Endodermal cell (in vitro differentiated cells): ENCODE data around the gene NEUROG1. TPM values are rescaled to one million over a fixed set of nuclear protein-coding genes. Genes with fewer than 3 reads are reported as not detected.

Experiments
- DNase-seq: peaks from one replicate; pipeline ENCODE4 v3.0.0-alpha.2; 2017
- H3K27ac ChIP-seq: 2 replicates; pipeline ENCODE4 v1.5.1; 2013; ENCODE audit warnings: mild to moderate bottlenecking, low read depth, low read length, moderate library complexity
- H3K27me3 ChIP-seq: 2 replicates; pipeline ENCODE4 v1.6.1; 2013; ENCODE audit warnings: mild to moderate bottlenecking, low read length, moderate library complexity; ENCODE audit not compliant: insufficient read depth, control insufficient read depth, poor library complexity, severe bottlenecking
- H3K36me3 ChIP-seq: 2 replicates; pipeline ENCODE4 v1.7.0; 2013; ENCODE audit warnings: mild to moderate bottlenecking, low read length, moderate library complexity; ENCODE audit not compliant: control insufficient read depth, insufficient read depth
- H3K4me1 ChIP-seq: one replicate; pipeline ENCODE4 v1.7.0; 2013; ENCODE audit warnings: low read length; ENCODE audit not compliant: control insufficient read depth, insufficient read depth
- H3K4me3 ChIP-seq: 2 replicates; pipeline ENCODE4 v1.5.1; 2013; ENCODE audit warnings: mild to moderate bottlenecking, low read length, moderate library complexity
- H3K9ac ChIP-seq: 2 replicates; pipeline ENCODE4 v1.6.1; 2013; ENCODE audit warnings: mild to moderate bottlenecking, low read length, moderate library complexity; ENCODE audit not compliant: poor library complexity, severe bottlenecking; ENCODE audit errors: extremely low read depth
- H3K9me3 ChIP-seq: 2 replicates; pipeline ENCODE4 v1.6.1; 2013; ENCODE audit warnings: mild to moderate bottlenecking, low read length, moderate library complexity; ENCODE audit not compliant: control insufficient read depth
- H3K27ac Mint-ChIP-seq: 2 replicates; pipeline ENCODE4 v1.8.0; 2020; ENCODE audit warnings: mixed read lengths
- H3K27me3 Mint-ChIP-seq: 2 replicates; pipeline ENCODE4 v1.8.0; 2021; ENCODE audit warnings: mild to moderate bottlenecking, mixed read lengths; ENCODE audit not compliant: insufficient read depth
- H3K36me3 Mint-ChIP-seq: 2 replicates; pipeline ENCODE4 v1.8.0; 2020; ENCODE audit warnings: low read depth, mixed read lengths
- H3K4me1 Mint-ChIP-seq: 2 replicates; pipeline ENCODE4 v1.8.0; 2020; ENCODE audit warnings: mixed read lengths
- H3K4me3 Mint-ChIP-seq: 2 replicates; pipeline ENCODE4 v1.8.0; 2020; ENCODE audit warnings: mild to moderate bottlenecking, moderate library complexity, mixed read lengths
- H3K9me3 Mint-ChIP-seq: 2 replicates; pipeline ENCODE4 v1.8.0; 2020; ENCODE audit warnings: mild to moderate bottlenecking, mixed read lengths
- WGBS, 2 experiments: methylation state at CpG; one replicate each; pipeline versions ENCODE4 v1.1.5 to v1.1.7; 2013; ENCODE audit warnings: missing lambda C conversion rate in 2 of 2, mixed read lengths in 1 of 2; ENCODE audit not compliant: insufficient coverage in 1 of 2, insufficient read length in 1 of 2; 5-methylcytosine and 5-hydroxymethylcytosine counted together
- total RNA-seq, 2 donors: library from RNA; stranded (reverse); fragmentation: NEBNext Ultra II Directional in 1 of 2; extraction: Animal tissue kit (Norgen Biotek cat#: 25700) in 1 of 2; gene quantifications; 2 replicates in 1 of 2; 3 replicates in 1 of 2; pipeline ENCODE4 v1.2.1, GENCODE V29; 2021
- TF ChIP-seq, protein P1 (sequence below): fragments of 200-600 bp; sonication (generic); conservative IDR thresholded peaks from 2 replicates; pipeline ENCODE4 v1.5.0; 2021; ENCODE audit warnings: antibody characterized with exemption, mild to moderate bottlenecking

Gene NEUROG1
- total RNA-seq, 2 donors from 2014 or later = not detected

DNA sequence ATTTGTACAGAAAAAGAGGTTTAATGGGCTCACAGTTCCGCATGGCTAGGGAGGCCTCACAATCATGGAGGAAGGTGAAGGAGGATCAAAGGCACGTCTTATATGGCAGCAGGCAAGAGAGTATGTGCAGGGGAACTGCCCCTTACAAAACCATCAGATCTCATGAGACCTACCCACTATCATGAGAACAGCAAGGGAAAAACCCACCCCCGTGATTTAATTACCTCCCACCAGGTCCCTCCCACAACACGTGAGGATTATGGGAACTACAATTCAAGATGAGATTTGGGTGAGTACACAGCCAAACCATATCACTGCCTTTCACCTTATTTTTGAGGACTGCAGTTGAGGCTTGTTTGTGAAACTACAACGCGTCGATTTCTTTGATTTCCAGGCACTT lies 20.9 kb upstream of the NEUROG1 start:
- no peaks in the 10 kb centered on the region for H3K9me3 Mint-ChIP-seq

DNA sequence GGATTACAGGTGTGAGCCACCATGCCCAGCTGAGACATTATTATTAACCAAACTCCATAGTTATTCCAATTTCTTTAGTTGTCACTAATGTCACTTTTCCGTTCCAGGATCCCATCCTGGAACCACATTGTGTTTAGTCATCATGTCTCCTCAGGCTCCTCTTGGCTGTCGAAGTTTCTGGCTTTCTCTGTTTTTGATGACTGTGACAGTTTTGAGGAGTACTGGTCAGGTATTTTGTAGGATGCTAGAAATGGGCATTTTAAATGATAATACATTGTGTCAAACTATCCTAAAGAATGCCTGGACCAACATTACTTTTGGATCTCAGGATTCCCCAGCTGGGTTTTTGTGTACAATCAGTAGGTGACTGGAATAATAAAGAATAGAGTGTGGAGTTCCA lies 19.8 kb upstream of the NEUROG1 start:
- TF ChIP-seq, protein P1, sequence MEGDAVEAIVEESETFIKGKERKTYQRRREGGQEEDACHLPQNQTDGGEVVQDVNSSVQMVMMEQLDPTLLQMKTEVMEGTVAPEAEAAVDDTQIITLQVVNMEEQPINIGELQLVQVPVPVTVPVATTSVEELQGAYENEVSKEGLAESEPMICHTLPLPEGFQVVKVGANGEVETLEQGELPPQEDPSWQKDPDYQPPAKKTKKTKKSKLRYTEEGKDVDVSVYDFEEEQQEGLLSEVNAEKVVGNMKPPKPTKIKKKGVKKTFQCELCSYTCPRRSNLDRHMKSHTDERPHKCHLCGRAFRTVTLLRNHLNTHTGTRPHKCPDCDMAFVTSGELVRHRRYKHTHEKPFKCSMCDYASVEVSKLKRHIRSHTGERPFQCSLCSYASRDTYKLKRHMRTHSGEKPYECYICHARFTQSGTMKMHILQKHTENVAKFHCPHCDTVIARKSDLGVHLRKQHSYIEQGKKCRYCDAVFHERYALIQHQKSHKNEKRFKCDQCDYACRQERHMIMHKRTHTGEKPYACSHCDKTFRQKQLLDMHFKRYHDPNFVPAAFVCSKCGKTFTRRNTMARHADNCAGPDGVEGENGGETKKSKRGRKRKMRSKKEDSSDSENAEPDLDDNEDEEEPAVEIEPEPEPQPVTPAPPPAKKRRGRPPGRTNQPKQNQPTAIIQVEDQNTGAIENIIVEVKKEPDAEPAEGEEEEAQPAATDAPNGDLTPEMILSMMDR = no peak
- no peaks in the 10 kb centered on the region for H3K4me1 Mint-ChIP-seq
- whole genome bisulfite sequencing, 2 experiments = 89 to 92% methylated on average over 1 to 2 of the region's 2 CpGs
- Histone ChIP-seq H3K27ac (no peak overlapping the region), H3K4me1 (no peaks in the 10 kb centered on the region), H3K9ac (no peak overlapping the region), H3K27me3 (peaks cover 40% of the 10 kb centered on the region), H3K36me3 (no peaks in the 10 kb centered on the region), H3K9me3 (no peaks in the 10 kb centered on the region), H3K4me3 (no peak overlapping the region)
- no peak for DNase-seq
- H3K9me3 Mint-ChIP-seq = no peaks in the 10 kb centered on the region
- H3K27me3 Mint-ChIP-seq = peaks cover 66% of the 10 kb centered on the region
- no peak overlapping the region for H3K27ac Mint-ChIP-seq
- H3K36me3 Mint-ChIP-seq = no peaks in the 10 kb centered on the region
- H3K4me3 Mint-ChIP-seq = no peak overlapping the region

More for the DNA sequence above, 20.9 kb upstream of the NEUROG1 start:
- H3K4me3 Mint-ChIP-seq = no peak overlapping the region
- no peaks in the 10 kb centered on the region for H3K36me3 Mint-ChIP-seq
- no peak overlapping the region for H3K27ac Mint-ChIP-seq
- H3K27me3 ChIP-seq = peaks cover 30% of the 10 kb centered on the region
- 89 to 94% methylated on average over 5 to 7 of the region's 7 CpGs for WGBS, 2 experiments
- H3K27me3 Mint-ChIP-seq = peaks cover 56% of the 10 kb centered on the region
- H3K4me1 Mint-ChIP-seq = peaks cover 4% of the 10 kb centered on the region
- no peak overlapping the region for H3K27ac ChIP-seq
- H3K9me3 ChIP-seq = no peaks in the 10 kb centered on the region
- no peak for DNase-seq
- no peak overlapping the region for H3K9ac ChIP-seq
- H3K4me3 ChIP-seq = no peak overlapping the region
- H3K36me3 ChIP-seq = no peaks in the 10 kb centered on the region
- H3K4me1 ChIP-seq = no peaks in the 10 kb centered on the region
- TF ChIP-seq, protein P1 = no peak

DNA sequence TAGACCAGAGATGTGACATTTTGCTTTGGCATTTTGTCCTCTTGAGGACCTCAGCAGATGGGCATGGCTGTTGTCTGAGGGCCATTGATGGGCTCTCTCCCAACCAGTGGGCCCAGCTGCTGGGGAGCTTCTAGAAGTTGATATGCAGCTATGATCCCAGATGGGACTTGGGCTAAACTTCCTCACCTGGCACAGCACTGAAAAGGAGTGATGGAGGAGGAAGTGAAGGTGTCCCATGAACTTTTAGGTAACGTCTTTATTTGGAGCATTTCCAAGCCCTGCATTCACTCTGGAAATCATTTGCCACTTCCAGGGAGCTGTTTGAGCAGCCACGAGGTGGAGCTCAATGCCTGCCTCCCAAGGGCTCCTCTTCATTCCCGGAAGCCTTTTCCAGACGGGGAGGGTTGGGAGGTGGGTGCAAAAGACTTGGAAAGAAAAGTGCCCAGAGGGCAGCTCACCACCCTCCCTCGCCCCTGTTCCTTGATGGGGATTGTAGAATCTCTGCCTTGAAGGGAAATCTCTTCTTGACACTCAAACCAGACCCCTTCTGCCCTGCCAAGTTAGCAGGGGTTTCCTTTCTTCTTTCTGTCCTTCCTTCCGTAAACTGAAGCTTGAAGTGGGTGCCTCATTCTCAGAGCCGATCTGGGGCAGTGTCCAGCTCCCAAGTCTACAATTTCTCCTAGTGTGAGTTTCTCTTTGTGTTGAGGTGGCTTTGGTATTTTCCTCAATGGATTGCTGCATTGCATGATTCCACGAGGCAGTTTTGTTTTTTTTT lies 18.1 kb upstream of the NEUROG1 start:
- H3K36me3 Mint-ChIP-seq = no peaks in the 10 kb centered on the region
- Histone ChIP-seq H3K27ac (no peak overlapping the region), H3K4me1 (no peaks in the 10 kb centered on the region), H3K9me3 (no peaks in the 10 kb centered on the region), H3K27me3 (peaks cover 56% of the 10 kb centered on the region), H3K4me3 (no peak overlapping the region), H3K36me3 (no peaks in the 10 kb centered on the region), H3K9ac (no peak overlapping the region)
- DNase-seq = peak; percentile 86
- H3K27me3 Mint-ChIP-seq = peaks cover 79% of the 10 kb centered on the region
- no peak overlapping the region for H3K27ac Mint-ChIP-seq
- 14 to 39% methylated on average over 1 to 8 of the region's 8 CpGs for WGBS, 2 experiments
- TF ChIP-seq, protein P1 = peak; percentile 78
- H3K9me3 Mint-ChIP-seq = no peaks in the 10 kb centered on the region
- H3K4me3 Mint-ChIP-seq = no peak overlapping the region
- peaks cover 9% of the 10 kb centered on the region for H3K4me1 Mint-ChIP-seq
